A673 (cell line): ENCODE results near the gene SLC6A6. TPM values are rescaled to one million over a fixed set of nuclear protein-coding genes. Genes with fewer than 3 reads are reported as not detected.
A peak's percentile ranks its signal among the peaks of the same experiment; 100 is the strongest.

Experiments
- BruUV-seq: library from RNA; stranded (reverse); fragments of 400-500 nt; replicated peaks from 2 replicates; lab custom pipeline; 2021; lab: Mats Ljungman, UMichigan
- CTCF ChIA-PET: fragments of 300-600 bp; sonication (Branson Sonifier 250); formaldehyde crosslinking; loops from one replicate; lab custom pipeline; 2022; ENCODE audit warnings: antibody characterized with exemption; lab: Charles Lee
- POLR2A ChIA-PET: fragments of 300-600 bp; sonication (Branson Sonifier 250); formaldehyde crosslinking; loops from one replicate; lab custom pipeline; 2022; ENCODE audit warnings: antibody characterized with exemption; ENCODE audit not compliant: low non-redundant PET; lab: Charles Lee
- DNase-seq: peaks from one replicate; pipeline ENCODE4 v3.0.0-alpha.2; 2015; ENCODE audit warnings: low spot score
- H3K27ac ChIP-seq: fragments of 200-600 bp; sonication (generic); 2 replicates; pipeline ENCODE4 v1.5.1; 2016; ENCODE audit warnings: mixed run types, low read depth, mild to moderate bottlenecking, mixed read lengths, antibody characterized with exemption, low read length; ENCODE audit not compliant: poor library complexity, severe bottlenecking
- H3K27me3 ChIP-seq: fragments of 200-600 bp; sonication (generic); replicated peaks from 2 replicates; pipeline ENCODE4 v1.6.1; 2017; ENCODE audit warnings: mixed run types, low read depth, mild to moderate bottlenecking, mixed read lengths, antibody characterized with exemption, low read length; ENCODE audit not compliant: insufficient read depth, poor library complexity
- H3K36me3 ChIP-seq: fragments of 200-600 bp; sonication (generic); 2 replicates; pipeline ENCODE4 v1.6.1; 2016; ENCODE audit warnings: mixed run types, mild to moderate bottlenecking, mixed read lengths, antibody characterized with exemption, low read length; ENCODE audit not compliant: insufficient read depth, poor library complexity, severe bottlenecking
- H3K4me1 ChIP-seq: fragments of 200-600 bp; sonication (generic); 2 replicates; pipeline ENCODE4 v1.6.1; 2017; ENCODE audit warnings: mixed run types, mild to moderate bottlenecking, mixed read lengths, antibody characterized with exemption, low read length; ENCODE audit not compliant: insufficient read depth, poor library complexity, severe bottlenecking
- H3K4me3 ChIP-seq: fragments of 200-600 bp; sonication (generic); 2 replicates; pipeline ENCODE4 v1.5.1; 2016; ENCODE audit warnings: low read depth, mixed run types, mild to moderate bottlenecking, mixed read lengths, low read length; ENCODE audit not compliant: poor library complexity, severe bottlenecking
- H3K9me3 ChIP-seq: fragments of 200-600 bp; sonication (generic); 2 replicates; pipeline ENCODE4 v1.6.1; 2016; ENCODE audit warnings: mixed run types, low read depth, mild to moderate bottlenecking, mixed read lengths, antibody characterized with exemption, low read length; ENCODE audit not compliant: poor library complexity, severe bottlenecking
- CTCF ChIP-seq: fragments of 300-800, 200-600 bp; sonication (generic); conservative IDR thresholded peaks from 2 replicates; pipeline ENCODE4 v1.5.1; 2017; ENCODE audit warnings: low read depth, mild to moderate bottlenecking, antibody characterized with exemption, low read length, moderate library complexity, mixed read lengths
- EZH2 ChIP-seq: fragments of 200-600 bp; sonication (generic); IDR thresholded peaks from 2 replicates; pipeline ENCODE4 v1.6.1; 2017; ENCODE audit warnings: borderline replicate concordance, low read depth, mild to moderate bottlenecking, mixed read lengths, antibody characterized with exemption, low read length; ENCODE audit not compliant: poor library complexity, severe bottlenecking
- intact Hi-C: fragments of 100-400 bp; cut with micrococcal nuclease; formaldehyde crosslinking; loops from one replicate; pipeline ENCODE4 v1.10.0; 2022; ENCODE audit not compliant: unreplicated experiment
- total RNA-seq: library from RNA; stranded (reverse); gene quantifications from 2 replicates; pipeline ENCODE4 v1.2.3, GENCODE V29; 2021

The SLC6A6 gene
- total RNA-seq, 1 experiment from 2014 or later = 55.1 TPM

GRCh38 chr3:14534516-14535191 lies 132.2 kb downstream of the SLC6A6 start:
- no peaks in the 10 kb centered on the region for H3K36me3 ChIP-seq
- peaks cover 54% of the 10 kb centered on the region for H3K4me1 ChIP-seq
- POLR2A ChIA-PET = no interaction called here
- H3K9me3 ChIP-seq = no peaks in the 10 kb centered on the region
- peak; percentile 92 for DNase-seq
- TF ChIP-seq EZH2 = no peak
- no peak for TF ChIP-seq CTCF
- H3K27ac ChIP-seq = peak overlapping the region; percentile 50
- H3K4me3 ChIP-seq = peak overlapping the region; percentile 2
- BruUV-seq = no TSS peak
- intact Hi-C loops = no loop called here
- H3K27me3 ChIP-seq = no peaks in the 10 kb centered on the region
- CTCF ChIA-PET = interaction anchor here (0.5 to 0.9 kb wide), 2 partner anchors 25 to 331 kb away, joined by 3 to 5 read pairs; no protein-coding TSS in a partner anchor

GRCh38 chr3:14535616-14536015 lies 133.2 kb downstream of the SLC6A6 start:
- TF ChIP-seq EZH2 (no peak), CTCF (no peak)
- DNase-seq = no peak
- no peaks in the 10 kb centered on the region for H3K27me3 ChIP-seq
- BruUV-seq = no TSS peak
- H3K4me1 ChIP-seq = peaks cover 59% of the 10 kb centered on the region
- ChIA-PET POLR2A (no interaction called here), CTCF (interaction anchor here (0.9 kb wide), 1 partner anchor 332 kb away, joined by 3 read pairs; no protein-coding TSS in a partner anchor)
- H3K27ac ChIP-seq = peak overlapping the region; percentile 50
- no peak overlapping the region for H3K4me3 ChIP-seq
- intact Hi-C loops = no loop called here
- no peaks in the 10 kb centered on the region for H3K36me3 ChIP-seq
- H3K9me3 ChIP-seq = no peaks in the 10 kb centered on the region

- no peak for DNase-seq
- Histone ChIP-seq H3K4me1 (peaks cover 61% of the 10 kb centered on the region), H3K36me3 (no peaks in the 10 kb centered on the region), H3K27me3 (no peaks in the 10 kb centered on the region), H3K27ac (peak overlapping the region; percentile 50), H3K4me3 (no peak overlapping the region), H3K9me3 (no peaks in the 10 kb centered on the region)
- intact Hi-C loops = no loop called here
- no TSS peak for BruUV-seq
- CTCF ChIA-PET = no interaction called here
- POLR2A ChIA-PET = no interaction called here
- no peak for TF ChIP-seq EZH2
- no peak for TF ChIP-seq CTCF
These were observed 133.8 kb downstream of the SLC6A6 start for GRCh38 chr3:14536055-14536815.
